Peyer's patch (tissue), 4 donors: Measurements from ENCODE around the gene GLRA3.

Experiments
- CTCF ChIP-seq, 6 experiments: fragments of 450-650 bp in 4 of 6; fragments of 200-600 bp in 2 of 6; sonication (generic) in 1 of 6; IDR thresholded peaks; one replicate each; pipeline ENCODE4 v1.5.1; 2017 to 2019; ENCODE audit warnings: antibody characterized with exemption in 6 of 6, mild to moderate bottlenecking in 3 of 6, moderate library complexity in 1 of 6
- POLR2A ChIP-seq, 2 donors: fragments of 450-650 bp; IDR thresholded peaks; one replicate each; pipeline ENCODE4 v1.5.1; 2017; ENCODE audit warnings: antibody characterized with exemption in 2 of 2, mild to moderate bottlenecking in 2 of 2, moderate library complexity in 2 of 2

- no peak for TF ChIP-seq CTCF (IDR thresholded peaks at IDR 0.05)
- no peak for TF ChIP-seq POLR2A (IDR thresholded peaks at IDR 0.05)
Observed at GRCh38 chr4:174763454-174764104, 65.5 kb downstream of the GLRA3 start.
